PC-3 (cell line): ENCODE results near the gene UBE4A. TPM values are rescaled to one million over a fixed set of nuclear protein-coding genes. Genes with fewer than 3 reads are reported as not detected.

ENCODE experiments used
- ATAC-seq: fragments of 200-7000 bp; cut with Tn5 transposase; 2 replicates; pipeline ENCODE4 v1.9.1; 2020; ENCODE audit warnings: mild to moderate bottlenecking, moderate library complexity
- BruUV-seq: library from RNA; stranded (reverse); fragments of 400-500 nt; replicated peaks from 2 replicates; lab custom pipeline; 2021; lab: Mats Ljungman, UMichigan
- CTCF ChIA-PET: fragments of 300-600 bp; sonication (Branson Sonifier 250); formaldehyde crosslinking; loops from one replicate; lab custom pipeline; 2022; ENCODE audit warnings: antibody characterized with exemption; lab: Charles Lee
- POLR2A ChIA-PET: fragments of 300-600 bp; sonication (Branson Sonifier 250); formaldehyde crosslinking; loops from one replicate; lab custom pipeline; 2022; ENCODE audit warnings: antibody characterized with exemption; ENCODE audit not compliant: unreplicated experiment; lab: Charles Lee
- DNase-seq: peaks from one replicate; pipeline ENCODE4 v3.0.0-alpha.2; 2015
- H2AFZ ChIP-seq: fragments of 300-600 bp; sonication (generic); 2 replicates; pipeline ENCODE4 v1.6.0; 2016; ENCODE audit warnings: antibody characterized with exemption, low read length
- H3F3A ChIP-seq: fragments of 300-600 bp; sonication (generic); one replicate; pipeline ENCODE4 v1.6.0; 2017; ENCODE audit warnings: antibody characterized with exemption, low read length, control low read depth, mild to moderate bottlenecking; ENCODE audit not compliant: unreplicated experiment
- H3K27ac ChIP-seq: fragments of 300-600 bp; sonication (generic); 2 replicates; pipeline ENCODE4 v1.5.1; 2016; ENCODE audit warnings: mild to moderate bottlenecking, low read length
- H3K27me3 ChIP-seq: fragments of 300-600 bp; sonication (generic); 2 replicates; pipeline ENCODE4 v1.6.1; 2016; ENCODE audit warnings: low read length, mixed read lengths
- H3K36me3 ChIP-seq: fragments of 300-600 bp; sonication (generic); 2 replicates; pipeline ENCODE4 v1.6.1; 2016; ENCODE audit warnings: low read depth, mixed run types, low read length, mixed read lengths
- H3K4me1 ChIP-seq: fragments of 300-600 bp; sonication (generic); 2 replicates; pipeline ENCODE4 v1.5.1; 2016; ENCODE audit warnings: low read length; ENCODE audit not compliant: insufficient read depth
- H3K4me2 ChIP-seq: fragments of 300-600 bp; sonication (generic); 2 replicates; pipeline ENCODE4 v1.6.0; 2016; ENCODE audit warnings: low read length
- H3K4me3 ChIP-seq: fragments of 300-600 bp; sonication (generic); 2 replicates; pipeline ENCODE4 v1.5.1; 2016; ENCODE audit warnings: mild to moderate bottlenecking, low read length, mixed read lengths
- H3K79me2 ChIP-seq: fragments of 300-600 bp; sonication (generic); 2 replicates; pipeline ENCODE4 v1.6.1; 2017; ENCODE audit warnings: low read length, mixed read lengths
- H3K9ac ChIP-seq: fragments of 300-600 bp; sonication (generic); 2 replicates; pipeline ENCODE4 v1.6.0; 2016; ENCODE audit warnings: mild to moderate bottlenecking, low read length
- H3K9me2 ChIP-seq: fragments of 300-600 bp; sonication (generic); replicated peaks from 2 replicates; pipeline ENCODE4 v1.6.1; 2016; ENCODE audit warnings: mixed run types, low read length, mixed read lengths
- H3K9me3 ChIP-seq: fragments of 300-600 bp; sonication (generic); 2 replicates; pipeline ENCODE4 v1.6.1; 2016; ENCODE audit warnings: low read length, mixed read lengths
- H4K20me1 ChIP-seq: fragments of 300-600 bp; sonication (generic); 2 replicates; pipeline ENCODE4 v1.6.1; 2016; ENCODE audit warnings: low read length, mixed read lengths
- CTCF ChIP-seq: fragments of 300-600 bp; sonication (generic); conservative IDR thresholded peaks from 2 replicates; pipeline ENCODE4 v1.5.1; 2017; ENCODE audit warnings: antibody characterized with exemption, low read depth, mild to moderate bottlenecking, low read length
- EZH2 ChIP-seq: fragments of 300-600 bp; sonication (generic); IDR thresholded peaks from one replicate; pipeline ENCODE4 v1.6.1; 2017; ENCODE audit warnings: antibody characterized with exemption, mild to moderate bottlenecking, low read length; ENCODE audit not compliant: unreplicated experiment
- EZH2phosphoT487 ChIP-seq: fragments of 300-600 bp; sonication (generic); IDR thresholded peaks from 2 replicates; pipeline ENCODE4 v1.6.1; 2018; ENCODE audit warnings: mild to moderate bottlenecking, antibody characterized with exemption, low read length, borderline replicate concordance
- intact Hi-C: fragments of 100-400 bp; cut with micrococcal nuclease; formaldehyde crosslinking; loops from 2 replicates; pipeline ENCODE4 v1.9.0; 2023
- total RNA-seq: library from RNA; depleted of rRNA; stranded (reverse); fragments of >200 nt; gene quantifications from 2 replicates; pipeline ENCODE4 v1.2.3, GENCODE V29; 2014

UBE4A gene
- total RNA-seq, 1 experiment from 2014 or later, result 56.4 TPM

- peaks cover 99% of the 10 kb centered on the region for H3K79me2 ChIP-seq
- ChIA-PET CTCF (no interaction called here), POLR2A (no interaction called here)
- H3F3A ChIP-seq, result no peaks in the 10 kb centered on the region
- H3K9ac ChIP-seq, result no peak overlapping the region
- no peaks in the 10 kb centered on the region for H3K9me2 ChIP-seq
- TF ChIP-seq EZH2 (no peak), CTCF (no peak), EZH2phosphoT487 (no peak)
- H3K27me3 ChIP-seq, result no peaks in the 10 kb centered on the region
- intact Hi-C loops, result no loop called here
- H3K4me3 ChIP-seq, result no peak overlapping the region
- H3K4me1 ChIP-seq, result peaks cover 26% of the 10 kb centered on the region
- H3K4me2 ChIP-seq, result 0 out of 2 replicates have a peak overlapping the region, but pooled peaks have one; percentile 4
- H3K27ac ChIP-seq, result no peak overlapping the region
- DNase-seq (no peak), ATAC-seq (no peak)
- H3K36me3 ChIP-seq, result peaks cover 7% of the 10 kb centered on the region; the same call in 1 of the 2 replicates
- H3K9me3 ChIP-seq, result no peaks in the 10 kb centered on the region
- no TSS peak for BruUV-seq
- no peak overlapping the region for H2AFZ ChIP-seq
- H4K20me1 ChIP-seq, result peaks cover 60% of the 10 kb centered on the region
These were observed 82.4 kb downstream of the UBE4A start for GRCh38 chr11:118441770-118442275.

GRCh38 chr11:118442301-118442700, 82.9 kb downstream of the UBE4A start:
- H3K4me3 ChIP-seq, result no peak overlapping the region
- no peak for ATAC-seq
- BruUV-seq, result no TSS peak
- no peak overlapping the region for H3K27ac ChIP-seq
- no peak overlapping the region for H2AFZ ChIP-seq
- DNase-seq, result peak; percentile 2
- peaks cover 26% of the 10 kb centered on the region for H3K4me1 ChIP-seq
- intact Hi-C loops, result no loop called here
- H3F3A ChIP-seq, result no peaks in the 10 kb centered on the region
- H3K79me2 ChIP-seq, result peaks cover 99% of the 10 kb centered on the region
- no peaks in the 10 kb centered on the region for H3K9me3 ChIP-seq
- peaks cover 7% of the 10 kb centered on the region; the same call in 1 of the 2 replicates for H3K36me3 ChIP-seq
- POLR2A ChIA-PET, result no interaction called here
- 0 out of 2 replicates have a peak overlapping the region, but pooled peaks have one; percentile 4 for H3K4me2 ChIP-seq
- H3K27me3 ChIP-seq, result no peaks in the 10 kb centered on the region
- no peak overlapping the region for H3K9ac ChIP-seq
- no peaks in the 10 kb centered on the region for H3K9me2 ChIP-seq
- TF ChIP-seq EZH2phosphoT487 (no peak), CTCF (no peak), EZH2 (no peak)
- CTCF ChIA-PET, result no interaction called here
- H4K20me1 ChIP-seq, result peaks cover 60% of the 10 kb centered on the region

GRCh38 chr11:118442908-118443589, 83.6 kb downstream of the UBE4A start:
- H3K4me2 ChIP-seq, result no peak overlapping the region
- H3K27ac ChIP-seq, result no peak overlapping the region
- ChIA-PET POLR2A (no interaction called here), CTCF (no interaction called here)
- TF ChIP-seq EZH2 (no peak), CTCF (no peak)
- DNase-seq (no peak), ATAC-seq (no peak)
- H3K9me2 ChIP-seq, result no peaks in the 10 kb centered on the region
- no peak overlapping the region for H3K4me3 ChIP-seq
- BruUV-seq, result no TSS peak
- intact Hi-C loops, result no loop called here
- H2AFZ ChIP-seq, result no peak overlapping the region
- H3K9ac ChIP-seq, result no peak overlapping the region
- no peaks in the 10 kb centered on the region for H3K9me3 ChIP-seq
- H4K20me1 ChIP-seq, result peaks cover 55% of the 10 kb centered on the region
- peaks cover 10% of the 10 kb centered on the region; the same call in 1 of the 2 replicates for H3K36me3 ChIP-seq
- H3F3A ChIP-seq, result no peaks in the 10 kb centered on the region
- H3K4me1 ChIP-seq, result peaks cover 26% of the 10 kb centered on the region
- H3K79me2 ChIP-seq, result peaks cover 99% of the 10 kb centered on the region
- no peaks in the 10 kb centered on the region for H3K27me3 ChIP-seq
